Skeletal muscle tissue (tissue), 4 donors: Measurements from ENCODE around the gene SUSD2. TPM values are rescaled to one million over a fixed set of nuclear protein-coding genes. Genes with fewer than 3 reads are reported as not detected.
A peak's percentile ranks its signal among the peaks of the same experiment; 100 is the strongest.
"Not testable (repeated sequence)": the region's sequence is repeated elsewhere in the genome, so short reads cannot be mapped to it uniquely, and the experiment has no call there.

ENCODE experiments used
- H3K27ac ChIP-seq: one replicate; pipeline ENCODE4 v1.7.0; 2013; ENCODE audit warnings: mild to moderate bottlenecking, low read depth, low read length, inconsistent platforms
- H3K27me3 ChIP-seq, 3 donors: one replicate each; pipeline ENCODE4 v1.7.0; 2013; ENCODE audit warnings: low read length in 3 of 3; ENCODE audit not compliant: control insufficient read depth in 3 of 3, insufficient read depth in 3 of 3
- H3K36me3 ChIP-seq, 3 donors: one replicate each; pipeline ENCODE4 v1.7.0; 2013; ENCODE audit warnings: low read length in 3 of 3; ENCODE audit not compliant: control insufficient read depth in 3 of 3, insufficient read depth in 3 of 3
- H3K4me1 ChIP-seq, 3 donors: one replicate each; pipeline ENCODE4 v1.7.0; 2013; ENCODE audit warnings: low read length in 3 of 3, mild to moderate bottlenecking in 3 of 3; ENCODE audit not compliant: control insufficient read depth in 3 of 3, insufficient read depth in 3 of 3
- H3K4me3 ChIP-seq, 3 donors: one replicate each; pipeline ENCODE4 v1.7.0; 2013; ENCODE audit warnings: low read length in 3 of 3
- H3K9ac ChIP-seq, 3 donors: one replicate each; pipeline ENCODE4 v1.7.0; 2013; ENCODE audit warnings: low read length in 3 of 3, mild to moderate bottlenecking in 3 of 3, moderate library complexity in 2 of 3, low read depth in 1 of 3
- H3K9me3 ChIP-seq, 3 donors: one replicate each; pipeline ENCODE4 v1.7.0; 2013; ENCODE audit warnings: low read length in 3 of 3; ENCODE audit not compliant: control insufficient read depth in 3 of 3
- total RNA-seq: library from RNA; depleted of rRNA; stranded (reverse); fragments of >200 nt; gene quantifications from one replicate; pipeline ENCODE4 v1.2.3, GENCODE V29; 2014
- donor health status: Osteomylitis.

Gene SUSD2
- total RNA-seq, 1 donor from 2014 or later: 0.52 TPM

GRCh38 chr22:24179478-24180210 is 1.6 kb upstream of the SUSD2 start:
- Histone ChIP-seq H3K9ac (no peak overlapping the region), H3K9me3 (no peaks in the 10 kb centered on the region), H3K27me3 (no peaks in the 10 kb centered on the region), H3K36me3 (peaks cover 0 to 5% (median 3%) of the 10 kb centered on the region in 3 donors), H3K4me1 (peaks cover 5 to 19% (median 16%) of the 10 kb centered on the region in 3 donors), H3K27ac (no peak overlapping the region), H3K4me3 (no peak overlapping the region)

GRCh38 chr22:24180316-24181087 is 785 bp upstream of the SUSD2 start:
- no peak overlapping the region for H3K4me3 ChIP-seq
- H3K4me1 ChIP-seq: peaks cover 5 to 14% (median 10%) of the 10 kb centered on the region in 3 donors
- no peaks in the 10 kb centered on the region for H3K9me3 ChIP-seq
- H3K27me3 ChIP-seq: no peaks in the 10 kb centered on the region
- no peak overlapping the region for H3K9ac ChIP-seq
- H3K36me3 ChIP-seq: peaks cover 0 to 5% (median 3%) of the 10 kb centered on the region in 3 donors
- H3K27ac ChIP-seq: no peak overlapping the region

DNA sequence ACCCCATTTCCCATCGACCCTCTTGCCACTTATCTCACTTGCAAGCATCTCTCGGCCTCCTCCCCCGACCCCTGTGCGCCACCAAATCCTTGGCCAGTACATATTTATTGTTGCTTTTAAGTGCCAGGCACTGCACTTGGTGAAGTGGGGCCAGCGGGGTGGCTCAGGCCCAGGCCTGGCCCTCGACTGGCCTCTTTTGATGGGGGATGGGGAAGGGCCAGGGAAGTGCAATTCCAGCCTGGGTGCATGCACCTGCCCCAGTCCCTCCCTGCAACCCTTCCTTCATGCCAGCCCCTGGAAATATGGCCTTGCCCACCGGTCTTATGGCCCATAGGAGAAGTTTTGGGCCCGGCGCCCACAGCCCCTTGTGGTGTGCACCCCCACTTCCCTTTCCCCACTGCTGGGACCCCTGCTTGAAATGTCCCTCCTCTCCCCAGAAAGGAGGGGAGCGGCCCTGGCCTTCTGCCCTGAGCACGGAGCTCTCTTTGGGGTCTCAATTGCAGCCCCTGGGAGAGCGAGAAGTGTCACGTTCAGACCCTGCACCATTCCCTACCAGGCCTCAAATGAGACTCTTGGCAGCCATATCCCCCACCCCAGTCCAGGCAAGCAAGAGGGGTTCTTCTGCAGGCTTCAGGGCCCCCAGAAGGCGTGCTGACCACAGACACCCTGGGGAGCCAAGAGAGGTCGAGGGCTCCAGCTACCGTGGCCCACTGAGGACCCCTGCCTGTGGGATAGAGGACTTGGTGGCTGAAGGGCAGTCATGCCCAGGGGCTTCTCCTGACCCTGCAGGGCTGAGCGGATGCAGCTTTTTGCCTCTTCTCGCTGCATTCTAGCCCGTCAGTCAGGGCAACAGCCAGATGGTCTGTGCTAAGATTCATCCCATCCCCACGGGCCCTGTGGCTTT is 961 bp downstream of the SUSD2 start:
- Histone ChIP-seq H3K27ac (no peak overlapping the region), H3K27me3 (no peaks in the 10 kb centered on the region), H3K36me3 (peaks cover 0 to 2% (median 0%) of the 10 kb centered on the region in 3 donors), H3K9me3 (no peaks in the 10 kb centered on the region), H3K4me1 (peaks cover 0 to 10% (median 7%) of the 10 kb centered on the region in 3 donors), H3K9ac (peak overlapping the region in 1 of 3 donors; percentile 72), H3K4me3 (peak overlapping the region in 2 of 3 donors; percentile 14 to 46)

GRCh38 chr22:24182900-24183246 is 1.6 kb downstream of the SUSD2 start:
- peak overlapping the region in 1 of 3 donors; percentile 66 for H3K9ac ChIP-seq
- not testable (repeated sequence) for H3K4me1 ChIP-seq, H3K27ac ChIP-seq, H3K4me3 ChIP-seq, H3K27me3 ChIP-seq, H3K9me3 ChIP-seq, H3K36me3 ChIP-seq

DNA sequence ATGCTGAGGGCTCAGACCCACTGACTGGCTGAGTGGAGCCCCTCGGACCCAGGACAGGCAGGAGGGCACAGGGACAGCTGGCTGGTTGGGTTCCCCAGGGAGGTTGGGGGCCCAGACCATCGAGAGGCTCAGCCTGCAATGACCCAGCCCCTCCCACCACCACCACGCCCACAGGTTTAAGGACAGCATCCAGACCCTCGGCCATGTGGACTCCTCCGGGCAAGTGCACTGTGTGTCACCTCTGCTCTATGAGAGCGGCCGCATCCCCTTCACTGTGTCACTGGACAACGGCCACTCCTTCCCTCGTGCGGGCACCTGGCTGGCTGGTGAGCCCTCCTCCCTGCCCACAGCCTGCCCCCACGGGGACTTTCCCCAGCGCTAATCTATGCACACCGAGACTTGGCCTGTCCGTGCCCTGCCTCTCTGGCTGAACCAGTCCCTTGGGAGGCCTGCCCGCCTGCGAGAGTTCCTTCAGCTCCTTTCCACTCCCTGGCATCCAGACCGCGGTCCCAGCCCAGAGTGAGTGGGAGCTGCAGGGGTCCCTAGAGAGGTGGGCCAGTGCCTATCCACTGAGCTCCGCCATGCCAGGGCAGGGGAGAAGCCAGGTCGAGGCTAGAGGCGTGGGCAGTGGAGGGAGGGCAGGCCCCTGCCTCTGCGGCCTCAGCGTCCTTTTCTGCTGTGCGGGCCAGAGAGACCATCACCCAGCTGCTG is 2.2 kb downstream of the SUSD2 start:
- H3K27me3 ChIP-seq: no peaks in the 10 kb centered on the region
- H3K9me3 ChIP-seq: no peaks in the 10 kb centered on the region
- H3K4me3 ChIP-seq: no peak overlapping the region
- no peak overlapping the region for H3K27ac ChIP-seq
- no peaks in the 10 kb centered on the region for H3K36me3 ChIP-seq
- H3K4me1 ChIP-seq: peaks cover 0 to 10% (median 7%) of the 10 kb centered on the region in 3 donors
- H3K9ac ChIP-seq: no peak overlapping the region

DNA sequence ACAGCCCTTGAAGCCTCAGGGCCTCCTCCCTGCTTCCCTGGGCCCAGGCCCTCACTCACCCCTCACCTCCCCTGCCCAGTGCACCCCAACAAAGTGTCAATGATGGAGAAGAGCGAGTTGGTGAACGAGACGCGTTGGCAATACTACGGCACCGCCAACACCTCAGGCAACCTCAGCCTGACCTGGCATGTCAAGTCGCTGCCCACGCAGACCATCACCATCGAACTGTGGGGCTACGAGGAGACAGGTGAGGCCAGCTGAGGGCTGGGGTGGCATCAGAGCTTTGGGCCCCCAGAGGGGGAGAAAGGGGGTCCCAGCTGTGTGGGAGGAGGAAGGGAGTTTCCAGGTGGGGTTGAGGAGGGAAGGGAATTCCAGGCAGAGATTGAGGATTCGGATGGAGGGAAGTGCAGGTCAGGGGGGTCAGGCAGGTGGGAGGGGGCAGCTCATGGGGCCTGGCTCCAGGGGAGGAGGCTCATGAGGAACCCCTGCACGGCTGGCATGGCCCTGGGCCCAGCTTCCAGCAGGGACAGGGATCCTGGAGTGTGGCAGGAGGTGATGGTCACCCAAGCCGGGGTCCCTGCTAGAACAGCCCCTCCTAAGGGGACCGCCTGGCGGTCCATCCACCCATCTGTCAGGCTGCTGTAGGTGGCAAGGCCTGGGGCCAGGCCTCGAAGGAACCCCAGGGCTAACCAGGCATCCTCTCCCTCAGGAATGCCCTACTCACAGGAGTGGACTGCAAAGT is 2.9 kb downstream of the SUSD2 start:
- H3K27ac ChIP-seq: no peak overlapping the region
- H3K27me3 ChIP-seq: no peaks in the 10 kb centered on the region
- no peaks in the 10 kb centered on the region for H3K9me3 ChIP-seq
- no peaks in the 10 kb centered on the region for H3K36me3 ChIP-seq
- no peak overlapping the region for H3K9ac ChIP-seq
- peaks cover under 1 to 10% (median 8%) of the 10 kb centered on the region in 3 donors for H3K4me1 ChIP-seq
- H3K4me3 ChIP-seq: no peak overlapping the region

- H3K27me3 ChIP-seq: no peaks in the 10 kb centered on the region
- peaks cover 9 to 17% (median 16%) of the 10 kb centered on the region in 3 donors for H3K4me1 ChIP-seq
- H3K36me3 ChIP-seq: no peaks in the 10 kb centered on the region
- H3K9ac ChIP-seq: no peak overlapping the region
- H3K27ac ChIP-seq: no peak overlapping the region
- no peaks in the 10 kb centered on the region for H3K9me3 ChIP-seq
- no peak overlapping the region for H3K4me3 ChIP-seq
These were observed 3.8 kb downstream of the SUSD2 start for GRCh38 chr22:24185001-24185500.

DNA sequence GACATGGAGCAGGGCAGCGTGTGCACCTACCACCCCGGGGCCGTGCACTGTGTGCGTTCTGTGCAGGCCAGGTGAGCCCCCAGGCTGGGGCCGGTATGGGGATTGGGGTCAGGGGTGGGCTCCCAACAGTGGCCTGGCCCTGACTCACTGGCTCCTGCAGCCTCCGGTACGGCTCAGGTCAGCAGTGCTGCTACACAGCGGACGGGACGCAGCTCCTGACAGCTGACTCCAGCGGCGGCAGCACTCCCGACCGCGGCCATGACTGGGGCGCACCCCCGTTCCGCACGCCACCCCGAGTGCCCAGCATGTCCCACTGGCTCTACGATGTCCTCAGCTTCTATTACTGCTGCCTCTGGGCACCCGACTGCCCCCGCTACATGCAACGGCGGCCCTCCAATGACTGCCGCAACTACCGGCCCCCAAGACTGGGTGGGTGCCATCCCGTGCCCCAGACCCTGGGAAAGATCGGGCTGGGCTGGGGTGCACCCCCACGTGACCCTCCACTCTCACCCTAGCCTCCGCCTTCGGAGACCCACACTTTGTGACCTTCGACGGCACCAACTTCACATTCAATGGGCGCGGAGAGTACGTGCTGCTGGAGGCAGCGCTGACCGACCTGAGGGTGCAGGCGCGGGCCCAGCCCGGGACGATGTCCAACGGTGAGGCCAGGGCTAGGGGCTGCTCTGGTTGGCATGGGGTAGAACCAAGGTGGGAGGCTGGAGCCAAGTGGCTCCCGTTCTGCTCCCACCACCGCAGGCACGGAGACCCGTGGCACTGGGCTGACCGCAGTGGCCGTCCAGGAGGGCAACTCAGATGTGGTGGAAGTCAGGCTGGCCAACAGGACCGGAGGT is 4.4 kb downstream of the SUSD2 start:
- Histone ChIP-seq H3K27ac (no peak overlapping the region), H3K27me3 (no peaks in the 10 kb centered on the region), H3K4me3 (no peak overlapping the region), H3K9me3 (no peaks in the 10 kb centered on the region), H3K4me1 (peaks cover 10 to 20% (median 17%) of the 10 kb centered on the region in 3 donors), H3K36me3 (no peaks in the 10 kb centered on the region), H3K9ac (no peak overlapping the region)
